ENCODE results near the gene BTBD1. TPM values are rescaled to one million over a fixed set of nuclear protein-coding genes. Genes with fewer than 3 reads are reported as not detected.

Gene BTBD1
- total RNA-seq, 1 donor from 2014 or later: 51.4 TPM

DNA sequence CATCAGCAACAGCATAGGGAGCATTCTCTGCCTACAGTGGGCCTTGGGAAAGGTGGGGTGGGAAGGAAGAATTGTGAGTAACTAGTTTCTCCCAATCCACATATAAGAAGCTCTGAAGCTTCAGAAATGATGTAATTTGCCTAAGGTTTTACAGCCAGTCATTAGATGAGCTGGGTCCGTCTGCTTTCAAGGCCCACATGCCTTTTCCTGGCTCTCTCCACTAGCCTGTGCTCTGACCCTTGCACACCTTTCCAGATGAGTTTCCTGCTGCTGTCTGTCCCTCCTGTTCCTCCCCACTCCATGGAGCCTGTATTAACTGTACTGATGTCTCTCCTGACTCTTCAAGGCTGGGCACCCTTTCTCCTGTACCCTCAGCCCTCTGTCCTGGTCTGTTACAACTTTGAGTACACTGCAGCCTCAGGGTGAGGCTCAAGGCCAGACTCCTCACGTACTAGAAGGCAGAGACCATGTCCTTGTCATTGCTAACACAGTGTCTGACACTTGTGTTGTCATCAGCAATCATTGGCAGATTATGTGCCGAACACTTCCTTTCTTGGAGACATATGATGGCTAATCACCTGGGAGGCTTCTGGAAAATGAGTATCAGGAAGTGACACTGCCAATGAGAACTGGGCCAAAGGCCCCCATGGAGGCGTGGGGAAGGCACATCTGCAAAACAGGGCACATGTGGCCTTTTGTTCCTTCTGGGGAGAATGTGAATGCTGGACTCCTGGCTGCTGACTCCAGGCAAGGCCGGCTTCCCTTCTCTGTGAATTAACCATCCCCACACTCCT lies 47.0 kb upstream of the BTBD1 start:
- no peaks in the 10 kb centered on the region for H3K27me3 Mint-ChIP-seq (ENCODE audit: low read depth)
- no peak overlapping the region for H3K4me3 Mint-ChIP-seq (ENCODE audit: unreplicated experiment)
- H3K27ac Mint-ChIP-seq (ENCODE audit: unreplicated experiment): peak overlapping the region; percentile 25

GRCh38 chr15:83112956-83113299 lies 45.9 kb upstream of the BTBD1 start:
- H3K9me3 Mint-ChIP-seq (ENCODE audit: low read depth): no peaks in the 10 kb centered on the region
- no peaks in the 10 kb centered on the region for H3K27me3 Mint-ChIP-seq (ENCODE audit: low read depth)
- H3K4me1 Mint-ChIP-seq (ENCODE audit: low read depth): peaks cover 42% of the 10 kb centered on the region
- DNase-seq (ENCODE audit: low spot score): no peak
- peaks cover 15% of the 10 kb centered on the region for H3K36me3 Mint-ChIP-seq (ENCODE audit: low read depth)
- peak overlapping the region; percentile 83 for H3K27ac Mint-ChIP-seq (ENCODE audit: unreplicated experiment)
- peak overlapping the region; percentile 33 for H3K4me3 Mint-ChIP-seq (ENCODE audit: unreplicated experiment)
- peak; percentile 9 for TF ChIP-seq CTCF (IDR thresholded peaks at IDR 0.05)

More for the DNA sequence above, 47.0 kb upstream of the BTBD1 start:
- Mint-ChIP-seq H3K4me1 (ENCODE audit: low read depth) (peaks cover 31% of the 10 kb centered on the region), H3K9me3 (ENCODE audit: low read depth) (no peaks in the 10 kb centered on the region), H3K36me3 (ENCODE audit: low read depth) (peaks cover 15% of the 10 kb centered on the region)
- TF ChIP-seq CTCF (IDR thresholded peaks at IDR 0.05): no peak
- DNase-seq (ENCODE audit: low spot score): no peak

DNA sequence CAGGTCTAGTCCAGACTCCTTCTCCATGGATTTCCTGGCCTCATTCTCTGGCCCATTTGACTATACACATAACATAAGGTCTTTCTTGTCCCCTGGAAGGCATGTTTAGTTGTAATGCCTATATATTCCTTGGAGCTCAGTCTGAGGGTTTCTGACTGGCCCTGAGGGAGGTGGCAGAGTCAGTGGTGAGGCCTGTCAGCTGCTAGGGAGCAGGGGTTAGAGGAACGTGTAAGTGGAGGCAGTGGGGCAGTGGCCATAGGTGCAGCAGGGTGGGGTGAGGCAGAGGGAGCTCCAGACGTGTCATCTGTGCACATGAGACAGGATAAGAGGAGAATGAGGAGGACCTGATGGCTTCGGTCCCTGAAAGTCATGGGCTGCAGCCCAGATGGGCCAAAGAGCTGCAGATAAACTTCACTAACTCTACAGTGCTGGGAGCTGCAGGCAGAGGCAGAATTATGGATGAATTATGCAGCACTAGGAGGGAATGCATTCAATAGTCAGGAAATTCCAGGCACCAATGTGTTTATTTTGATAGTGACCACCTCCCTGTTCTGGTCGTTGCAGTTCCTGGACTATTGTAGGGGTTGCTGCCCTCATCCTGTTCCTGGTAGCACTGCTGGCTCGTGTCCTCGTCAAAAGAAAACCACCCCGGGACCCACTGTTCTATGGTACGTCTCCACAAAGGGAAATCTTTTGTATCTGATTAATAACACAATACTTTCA lies 45.3 kb upstream of the BTBD1 start:
- peak; percentile 60 for TF ChIP-seq CTCF (IDR thresholded peaks at IDR 0.05)
- Mint-ChIP-seq H3K27me3 (ENCODE audit: low read depth) (no peaks in the 10 kb centered on the region), H3K9me3 (ENCODE audit: low read depth) (no peaks in the 10 kb centered on the region), H3K27ac (ENCODE audit: unreplicated experiment) (peak overlapping the region; percentile 83), H3K4me3 (ENCODE audit: unreplicated experiment) (peak overlapping the region; percentile 33), H3K4me1 (ENCODE audit: low read depth) (peaks cover 42% of the 10 kb centered on the region), H3K36me3 (ENCODE audit: low read depth) (peaks cover 15% of the 10 kb centered on the region)
- DNase-seq (ENCODE audit: low spot score): no peak

DNA sequence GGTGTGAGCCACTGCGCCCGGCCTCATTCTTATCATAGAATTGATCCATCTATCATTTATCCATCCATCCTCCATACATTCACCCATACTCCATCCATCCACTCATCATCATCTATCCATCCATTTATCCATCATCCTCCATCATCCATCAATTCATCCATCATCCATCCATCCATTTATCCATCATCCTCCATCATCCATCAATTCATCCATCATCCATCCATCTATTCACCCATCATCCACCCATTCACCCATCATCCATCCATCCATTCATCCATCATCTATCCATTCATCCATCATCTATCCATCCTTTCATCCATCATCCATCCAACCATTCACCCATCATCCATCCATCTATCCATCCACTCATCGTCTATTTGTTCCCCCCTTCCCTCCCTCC lies 44.1 kb upstream of the BTBD1 start:
- Mint-ChIP-seq H3K4me1 (ENCODE audit: low read depth) (peaks cover 50% of the 10 kb centered on the region), H3K27me3 (ENCODE audit: low read depth) (no peaks in the 10 kb centered on the region), H3K36me3 (ENCODE audit: low read depth) (peaks cover 12% of the 10 kb centered on the region), H3K9me3 (ENCODE audit: low read depth) (no peaks in the 10 kb centered on the region), H3K27ac (ENCODE audit: unreplicated experiment) (no peak overlapping the region), H3K4me3 (ENCODE audit: unreplicated experiment) (no peak overlapping the region)
- TF ChIP-seq CTCF (IDR thresholded peaks at IDR 0.05): no peak
- no peak for DNase-seq (ENCODE audit: low spot score)

GRCh38 chr15:83110381-83110780 lies 43.3 kb upstream of the BTBD1 start:
- Mint-ChIP-seq H3K4me1 (ENCODE audit: low read depth) (peaks cover 50% of the 10 kb centered on the region), H3K4me3 (ENCODE audit: unreplicated experiment) (no peak overlapping the region), H3K9me3 (ENCODE audit: low read depth) (no peaks in the 10 kb centered on the region), H3K27me3 (ENCODE audit: low read depth) (no peaks in the 10 kb centered on the region), H3K36me3 (ENCODE audit: low read depth) (peaks cover 12% of the 10 kb centered on the region), H3K27ac (ENCODE audit: unreplicated experiment) (no peak overlapping the region)
- TF ChIP-seq CTCF (IDR thresholded peaks at IDR 0.05): no peak
- no peak for DNase-seq (ENCODE audit: low spot score)

Measured in chondrocyte (in vitro differentiated cells).